K562 (cell line): Measurements from ENCODE around the gene ASIC3. TPM values are rescaled to one million over a fixed set of nuclear protein-coding genes. Genes with fewer than 3 reads are reported as not detected.

Source experiments
- BCLAF1 ChIP-seq, 2 experiments: fragments of 450-650 bp in 1 of 2; IDR thresholded peaks; 2 replicates each; pipeline ENCODE4 v1.6.1; 2011 to 2017; ENCODE audit warnings: low read depth in 2 of 2, antibody characterized with exemption in 1 of 2, borderline replicate concordance in 1 of 2, low read length in 1 of 2, mild to moderate bottlenecking in 1 of 2, mixed read lengths in 1 of 2; ENCODE audit not compliant: control insufficient read depth in 1 of 2
- CEBPB ChIP-seq: fragments of 450-650 bp; IDR thresholded peaks from 2 replicates; pipeline ENCODE4 v1.6.1; 2016; ENCODE audit warnings: missing genetic modification characterization, missing compliant biosample characterization
- CREB1 ChIP-seq, 2 experiments: sonication (generic) in 1 of 2; formaldehyde crosslinking in 1 of 2; IDR thresholded peaks; 2 replicates each; pipeline versions ENCODE4 v1.6.1 to v1.8.0; 2012 to 2022; ENCODE audit warnings: inconsistent platforms in 1 of 2, mild to moderate bottlenecking in 1 of 2, missing genetic modification reagents in 1 of 2, moderate library complexity in 1 of 2
- VEZF1 ChIP-seq: fragments of 200-800 bp; sonication (Bioruptor generic); IDR thresholded peaks from 2 replicates; pipeline ENCODE4 v1.6.1; 2017; ENCODE audit warnings: missing genetic modification characterization, missing compliant biosample characterization
- ZBTB40 ChIP-seq, 2 experiments: fragments of 450-650 bp in 1 of 2; sonication (generic) in 1 of 2; formaldehyde crosslinking in 1 of 2; IDR thresholded peaks; 2 replicates each; pipeline versions ENCODE4 v1.7.1 to v1.9.0; 2016 to 2022; ENCODE audit warnings: inconsistent platforms in 1 of 2, mild to moderate bottlenecking in 1 of 2, missing genetic modification reagents in 1 of 2
- ZNF668 ChIP-seq: fragments of 250-450 bp; sonication (Bioruptor Pico); IDR thresholded peaks from 2 replicates; pipeline ENCODE4 v1.8.0; 2022; ENCODE audit warnings: mild to moderate bottlenecking, inconsistent platforms
- polyA plus RNA-seq, 8 experiments: library from polyadenylated mRNA; depleted of rRNA in 4 of 8; stranded (reverse) in 5 of 8; unstranded in 3 of 8; fragments of >200 nt; fragmentation: Nextera tagmentation in 2 of 8; fragmentation: Illumina TruSeq in 1 of 8; extraction: Ambion mirVana in 2 of 8; extraction: Trizol in 1 of 8; gene quantifications; 2 replicates each; pipeline versions ENCODE4 v1.2.1 to v1.2.3, GENCODE V29; 2011 to 2014; ENCODE audit warnings: inconsistent platforms in 1 of 8, missing spikeins in 1 of 8
- total RNA-seq, 7 experiments: library from RNA; depleted of rRNA in 6 of 7; stranded (reverse); fragments of >200 nt in 6 of 7; fragmentation: Illumina TruSeq in 2 of 7; extraction: Trizol in 2 of 7; gene quantifications; 2 replicates each; pipeline versions ENCODE4 v1.2.1 to v1.2.3, GENCODE V29; 2011 to 2021; ENCODE audit warnings: low replicate concordance in 1 of 7

The ASIC3 gene
- total and polyA plus RNA-seq, 9 of the 15 experiments (the other 6 are each of a cell fraction or from before 2014, with no cell fraction given): 0.11 to 5.0 (median 0.87) TPM

- TF ChIP-seq ZNF668 (CRISPR knock-in tag) (no peak), CEBPB (tag) (no peak), ZBTB40 (IDR thresholded peaks at IDR 0.05) (peak; percentile 20; the same call in 1 of the 2 replicates), ZBTB40 (CRISPR knock-in tag; IDR thresholded peaks at IDR 0.05) (no peak), BCLAF1 (IDR thresholded peaks at IDR 0.05; ENCODE audit: borderline replicate concordance in 1 of 2, control insufficient read depth in 1 of 2, low read depth in 2 of 2, low read length in 1 of 2) (0 out of 4 replicates have a peak, but pooled peaks of 1 of the 2 experiments have one; percentile 32), VEZF1 (CRISPR knock-in tag) (peak; percentile 80), CREB1 (IDR thresholded peaks at IDR 0.05) (peak; percentile 58; the same call in 1 of the 2 replicates), CREB1 (CRISPR knock-in tag; IDR thresholded peaks at IDR 0.05) (peak; percentile 37; the same call in 1 of the 2 replicates)
These were observed 39.1 kb downstream of the ASIC3 start (continued) for GRCh38 chr7:151087245-151088018.
